ENCODE results near the gene RGS6.

Gene RGS6

GRCh38 chr14:71947947-71948500 is 15.8 kb downstream of the RGS6 start:
- no peak for DNase-seq (ENCODE audit: low read depth)

GRCh38 chr14:71952381-71953363 is 20.4 kb downstream of the RGS6 start:
- no peak for DNase-seq (ENCODE audit: low read depth)

- no peak for DNase-seq (ENCODE audit: low read depth)
Measured at GRCh38 chr14:71956920-71957563, 24.8 kb downstream of the RGS6 start.

- no peak for DNase-seq (ENCODE audit: low read depth)
Measured at GRCh38 chr14:71959055-71959454, 26.8 kb downstream of the RGS6 start.

GRCh38 chr14:71960494-71961353 is 28.5 kb downstream of the RGS6 start:
- DNase-seq (ENCODE audit: low read depth), result no peak

- DNase-seq (ENCODE audit: low read depth), result no peak
Measured at GRCh38 chr14:71961972-71962371, 29.7 kb downstream of the RGS6 start.

- no peak for DNase-seq (ENCODE audit: low read depth)
Measured at GRCh38 chr14:71964716-71965115, 32.5 kb downstream of the RGS6 start.

GRCh38 chr14:71966528-71966927 is 34.3 kb downstream of the RGS6 start:
- no peak for DNase-seq (ENCODE audit: low read depth)

- DNase-seq (ENCODE audit: low read depth), result no peak
Measured at GRCh38 chr14:71967704-71968103, 35.5 kb downstream of the RGS6 start.

- no peak for DNase-seq (ENCODE audit: low read depth)
Measured at GRCh38 chr14:71970272-71970671, 38.0 kb downstream of the RGS6 start.

GRCh38 chr14:71985538-71986189 is 53.4 kb downstream of the RGS6 start:
- DNase-seq (ENCODE audit: low read depth), result no peak

- DNase-seq (ENCODE audit: low read depth), result no peak
Measured at GRCh38 chr14:71988476-71988875, 56.2 kb downstream of the RGS6 start.

GRCh38 chr14:71988939-71989338 is 56.7 kb downstream of the RGS6 start:
- DNase-seq (ENCODE audit: low read depth), result no peak

GRCh38 chr14:71994416-71994815 is 62.2 kb downstream of the RGS6 start:
- DNase-seq (ENCODE audit: low read depth), result no peak

GRCh38 chr14:71995741-71996140 is 63.5 kb downstream of the RGS6 start:
- no peak for DNase-seq (ENCODE audit: low read depth)

GRCh38 chr14:71996610-71997009 is 64.4 kb downstream of the RGS6 start:
- no peak for DNase-seq (ENCODE audit: low read depth)

GRCh38 chr14:72000907-72001306 is 68.7 kb downstream of the RGS6 start:
- DNase-seq (ENCODE audit: low read depth), result no peak

- DNase-seq (ENCODE audit: low read depth), result no peak
Measured at GRCh38 chr14:72002731-72003130, 70.5 kb downstream of the RGS6 start.

GRCh38 chr14:72008666-72009065 is 76.4 kb downstream of the RGS6 start:
- DNase-seq (ENCODE audit: low read depth), result no peak

- no peak for DNase-seq (ENCODE audit: low read depth)
Measured at GRCh38 chr14:72010474-72010873, 78.2 kb downstream of the RGS6 start.

GRCh38 chr14:72013721-72014345 is 81.6 kb downstream of the RGS6 start:
- no peak for DNase-seq (ENCODE audit: low read depth)
